Mesodermal cell (in vitro differentiated cells): ENCODE measurements around the gene HSDL1.

Source experiments
- H3K27ac ChIP-seq: 2 replicates; pipeline ENCODE4 v1.7.0; 2013; ENCODE audit warnings: mild to moderate bottlenecking, low read depth, low read length, moderate library complexity; ENCODE audit not compliant: severe bottlenecking
- H3K36me3 ChIP-seq: 2 replicates; pipeline ENCODE4 v1.7.1; 2013; ENCODE audit warnings: mild to moderate bottlenecking, low read length, moderate library complexity; ENCODE audit not compliant: control insufficient read depth, insufficient read depth
- H3K4me1 ChIP-seq: one replicate; pipeline ENCODE4 v1.7.1; 2013; ENCODE audit warnings: mild to moderate bottlenecking, low read length; ENCODE audit not compliant: insufficient read depth, control insufficient read depth, poor library complexity, severe bottlenecking
- H3K4me3 ChIP-seq: 2 replicates; pipeline ENCODE4 v1.7.0; 2013; ENCODE audit warnings: low read length, control low read depth, mild to moderate bottlenecking; ENCODE audit not compliant: insufficient read depth, poor library complexity, severe bottlenecking; ENCODE audit errors: extremely low read depth
- H3K9me3 ChIP-seq: 2 replicates; pipeline ENCODE4 v1.7.1; 2013; ENCODE audit warnings: mild to moderate bottlenecking, low read length, moderate library complexity; ENCODE audit not compliant: control insufficient read depth
- WGBS, 2 experiments: methylation state at CpG; one replicate each; pipeline ENCODE4 v1.1.5; 2013; ENCODE audit warnings: missing lambda C conversion rate in 2 of 2; ENCODE audit not compliant: insufficient coverage in 2 of 2; 5-methylcytosine and 5-hydroxymethylcytosine counted together

The HSDL1 gene

DNA sequence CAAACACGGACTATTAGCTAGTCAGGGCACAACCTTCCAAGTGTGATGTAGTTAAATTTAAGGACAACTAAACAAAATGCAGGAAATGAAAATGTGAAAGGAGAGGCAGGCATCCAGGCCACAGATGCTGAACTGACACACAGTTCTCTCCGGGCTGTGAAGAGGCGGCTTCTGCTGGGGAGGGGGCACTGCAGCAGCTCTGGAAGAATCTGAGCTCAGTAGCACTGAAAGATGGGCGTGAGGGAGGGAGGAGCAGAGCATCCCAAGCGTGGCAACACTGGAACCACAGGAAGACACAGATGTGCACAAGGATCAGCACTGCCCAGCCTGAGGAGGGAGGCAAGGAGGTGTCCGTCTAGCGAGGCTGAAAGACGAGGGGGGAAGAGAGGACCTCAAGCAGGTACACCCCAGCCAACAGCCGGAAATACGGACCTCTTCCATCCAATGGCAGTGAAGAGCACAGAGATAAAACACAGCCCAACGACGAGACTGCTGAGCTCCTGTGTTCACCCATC lies 39.6 kb downstream of the HSDL1 start:
- H3K36me3 ChIP-seq: peaks cover 32% of the 10 kb centered on the region
- no peak overlapping the region for H3K27ac ChIP-seq
- WGBS, 2 experiments: 90 to 91% methylated on average over 7 to 8 of the region's 12 CpGs
- no peaks in the 10 kb centered on the region for H3K9me3 ChIP-seq
- H3K4me1 ChIP-seq: peaks cover 2% of the 10 kb centered on the region
- no peak overlapping the region for H3K4me3 ChIP-seq

DNA sequence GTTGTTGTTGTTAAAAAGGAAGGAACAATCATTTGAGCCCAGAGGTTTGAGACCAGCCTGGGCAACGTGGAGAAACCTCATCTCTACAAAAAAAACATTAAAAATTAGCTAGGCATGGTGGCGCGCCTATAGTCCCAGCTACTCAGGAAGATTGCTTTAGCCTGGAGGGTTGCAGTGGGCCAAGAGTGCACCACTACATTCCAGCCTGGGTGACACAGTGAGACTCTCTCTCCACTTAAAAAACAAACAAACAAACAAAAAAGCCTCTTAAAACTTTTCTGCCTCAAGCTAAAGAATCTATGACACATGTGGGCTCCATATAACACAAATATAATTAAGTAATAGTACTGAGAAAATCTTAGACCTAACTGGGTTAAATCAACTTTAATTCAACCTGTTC lies 40.7 kb downstream of the HSDL1 start:
- Histone ChIP-seq H3K36me3 (peaks cover 31% of the 10 kb centered on the region), H3K27ac (no peak overlapping the region), H3K4me3 (no peak overlapping the region), H3K4me1 (peaks cover 2% of the 10 kb centered on the region), H3K9me3 (no peaks in the 10 kb centered on the region)
- WGBS, 2 experiments: 100% methylated on average over 2 of the region's 3 CpGs

DNA sequence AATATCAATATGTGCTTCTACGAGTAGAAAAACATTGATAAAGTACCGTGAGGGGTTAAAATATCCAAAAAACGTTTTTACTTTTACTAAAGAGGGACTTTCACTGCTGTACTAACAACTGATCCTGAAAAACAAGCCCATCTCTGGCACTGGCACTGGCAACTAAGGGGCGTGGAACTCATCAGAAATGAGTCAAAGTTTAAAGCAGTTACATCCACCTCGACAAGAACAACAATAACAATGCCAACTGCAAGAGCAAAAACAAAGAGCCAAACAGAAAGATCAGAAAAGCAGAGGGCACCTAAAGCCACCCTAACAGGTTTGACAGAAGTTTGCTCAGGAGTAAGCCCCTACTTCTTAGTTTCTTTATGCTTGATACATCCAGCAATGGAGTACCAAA lies 41.3 kb downstream of the HSDL1 start:
- H3K27ac ChIP-seq: no peak overlapping the region
- H3K9me3 ChIP-seq: no peaks in the 10 kb centered on the region
- H3K36me3 ChIP-seq: peaks cover 31% of the 10 kb centered on the region
- WGBS, 2 experiments: 95 to 100% methylated on average over 1 to 5 of the region's 5 CpGs
- H3K4me3 ChIP-seq: no peak overlapping the region
- peaks cover 2% of the 10 kb centered on the region for H3K4me1 ChIP-seq

DNA sequence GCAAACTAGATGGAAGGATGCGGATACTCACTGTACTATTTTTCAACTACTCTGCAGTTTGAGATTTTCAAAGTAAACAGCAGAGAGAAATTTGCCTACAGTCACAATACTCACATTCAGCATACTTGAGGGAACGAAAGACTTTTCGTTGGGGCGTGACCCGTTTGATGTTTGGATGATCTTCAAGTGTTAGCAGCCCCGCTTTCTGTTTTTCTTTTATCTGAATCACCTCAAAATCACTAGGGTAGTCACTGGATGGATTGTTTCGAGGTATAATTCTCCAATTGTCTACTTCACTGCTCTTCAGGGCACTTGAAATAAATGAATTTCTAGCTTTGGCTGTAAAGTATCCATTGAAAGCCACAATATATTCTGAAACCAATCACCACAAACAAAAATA lies 46.0 kb downstream of the HSDL1 start:
- Histone ChIP-seq H3K36me3 (peaks cover 69% of the 10 kb centered on the region), H3K4me1 (peaks cover 2% of the 10 kb centered on the region), H3K9me3 (no peaks in the 10 kb centered on the region), H3K4me3 (no peak overlapping the region), H3K27ac (no peak overlapping the region)
- 90 to 94% methylated on average over 3 to 6 of the region's 7 CpGs for WGBS, 2 experiments

DNA sequence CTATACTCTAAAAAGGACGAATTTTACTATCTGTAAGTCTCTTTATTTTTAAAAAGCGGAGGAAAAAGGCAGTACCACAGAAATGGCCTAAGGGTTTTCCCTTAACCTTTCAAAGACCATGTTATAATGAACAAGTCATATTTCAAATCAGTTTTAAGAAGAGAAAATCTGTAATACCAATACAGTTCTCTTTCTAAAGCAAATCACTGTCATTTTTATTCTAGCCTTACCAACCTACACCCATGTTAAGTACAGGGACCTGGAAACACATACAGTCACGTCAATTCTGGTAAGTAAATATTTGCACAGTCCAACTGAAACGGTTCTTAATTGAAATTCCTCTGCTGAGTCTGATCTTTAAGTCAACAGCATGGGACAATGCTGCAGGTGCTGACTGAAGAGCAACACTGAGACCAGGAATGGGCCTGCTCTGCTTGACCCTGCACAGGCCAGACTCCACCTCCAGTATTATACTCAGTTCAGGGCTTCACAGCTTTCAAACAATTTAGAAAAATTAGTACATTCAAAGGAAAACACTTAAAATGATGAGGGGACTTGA lies 48.5 kb downstream of the HSDL1 start:
- WGBS, 2 experiments: 89 to 92% methylated on average over 1 to 2 of the region's 4 CpGs
- no peaks in the 10 kb centered on the region for H3K9me3 ChIP-seq
- H3K4me1 ChIP-seq: no peaks in the 10 kb centered on the region
- peaks cover 82% of the 10 kb centered on the region for H3K36me3 ChIP-seq
- H3K4me3 ChIP-seq: no peak overlapping the region
- no peak overlapping the region for H3K27ac ChIP-seq

DNA sequence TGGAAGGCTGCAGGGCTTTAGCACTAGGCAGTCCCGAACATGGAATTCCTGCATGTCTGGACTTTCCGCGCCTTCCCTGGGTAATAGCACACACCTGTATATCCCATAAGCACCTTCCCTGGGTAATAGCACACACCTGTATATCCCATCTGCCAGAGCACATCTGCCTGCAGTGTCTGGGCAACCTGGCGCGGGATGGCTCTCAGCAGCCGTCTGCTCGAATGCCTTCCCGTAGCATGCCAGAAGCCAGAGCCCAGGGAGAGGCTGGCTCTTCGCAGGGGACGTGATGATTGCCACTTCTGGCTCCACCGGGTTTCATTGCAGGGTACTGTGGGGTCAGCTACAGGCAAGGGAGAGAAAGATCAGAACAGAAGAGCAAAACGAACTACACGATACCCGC lies 49.5 kb downstream of the HSDL1 start:
- peaks cover 86% of the 10 kb centered on the region for H3K36me3 ChIP-seq
- no peak overlapping the region for H3K4me3 ChIP-seq
- H3K4me1 ChIP-seq: no peaks in the 10 kb centered on the region
- WGBS, 2 experiments: 94 to 98% methylated on average over 8 to 14 of the region's 14 CpGs
- no peak overlapping the region for H3K27ac ChIP-seq
- H3K9me3 ChIP-seq: no peaks in the 10 kb centered on the region

DNA sequence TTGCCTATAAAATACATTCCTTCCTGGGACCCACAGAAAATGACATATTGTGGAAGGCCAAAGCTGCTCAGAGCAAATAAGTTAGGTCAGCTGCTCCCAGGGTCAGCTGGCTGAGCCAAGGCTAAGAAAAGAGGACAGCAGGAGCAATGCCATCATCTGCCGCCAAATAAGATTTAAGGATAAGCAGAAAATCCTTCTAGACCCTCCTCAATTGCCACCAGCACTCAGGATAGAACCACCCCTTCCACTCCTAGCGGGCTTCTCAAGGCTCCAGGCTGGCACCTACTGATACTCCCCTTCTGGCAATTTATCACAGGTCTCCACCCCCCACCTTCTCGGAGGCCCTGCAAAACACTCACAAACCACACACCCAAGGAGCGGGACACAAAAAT lies 51.1 kb downstream of the HSDL1 start:
- Histone ChIP-seq H3K9me3 (no peaks in the 10 kb centered on the region), H3K4me1 (no peaks in the 10 kb centered on the region), H3K27ac (no peak overlapping the region), H3K4me3 (no peak overlapping the region), H3K36me3 (peaks cover 88% of the 10 kb centered on the region)
- 94% methylated on average over 4 of the region's 4 CpGs; no CpG with 5 or more reads in 1 of the 2 experiments for WGBS, 2 experiments

DNA sequence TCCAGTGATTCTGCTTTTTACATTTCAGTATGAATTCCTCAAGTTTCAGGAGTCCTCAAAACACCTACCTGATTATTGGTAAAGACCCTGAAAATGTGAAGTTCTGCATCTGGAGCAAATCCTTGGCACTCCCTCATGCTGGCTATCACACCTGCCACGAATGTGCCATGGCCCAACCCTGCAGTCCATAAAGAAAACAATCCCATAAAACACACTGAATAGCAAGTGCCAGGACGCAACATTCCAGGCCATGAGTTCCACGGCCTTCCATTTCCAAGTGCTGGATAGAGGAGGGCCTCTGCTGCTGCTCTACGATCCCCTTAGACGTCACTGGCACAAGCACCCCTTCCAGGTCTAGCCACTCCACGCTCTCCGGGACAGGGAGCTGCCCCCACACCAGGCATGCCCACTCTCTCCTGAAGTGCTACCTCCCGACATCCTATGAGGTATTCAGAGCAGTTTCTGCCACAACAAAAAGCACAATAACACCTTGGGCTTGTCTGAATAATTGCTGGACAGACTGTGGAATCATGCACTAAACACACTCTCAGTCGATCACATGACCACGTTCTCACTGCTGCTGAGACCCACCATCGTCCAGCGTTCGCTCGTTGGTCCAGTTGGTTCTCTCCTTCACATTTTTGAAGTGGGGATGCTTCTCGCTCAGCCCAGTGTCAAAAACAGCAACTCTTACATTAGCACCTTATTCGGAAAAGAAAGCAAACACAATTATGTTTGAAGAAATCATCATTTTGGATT lies 51.7 kb downstream of the HSDL1 start:
- H3K9me3 ChIP-seq: no peaks in the 10 kb centered on the region
- H3K27ac ChIP-seq: no peak overlapping the region
- 91 to 94% methylated on average over 13 to 15 of the region's 16 CpGs for WGBS, 2 experiments
- no peaks in the 10 kb centered on the region for H3K4me1 ChIP-seq
- no peak overlapping the region for H3K4me3 ChIP-seq
- peaks cover 88% of the 10 kb centered on the region for H3K36me3 ChIP-seq

DNA sequence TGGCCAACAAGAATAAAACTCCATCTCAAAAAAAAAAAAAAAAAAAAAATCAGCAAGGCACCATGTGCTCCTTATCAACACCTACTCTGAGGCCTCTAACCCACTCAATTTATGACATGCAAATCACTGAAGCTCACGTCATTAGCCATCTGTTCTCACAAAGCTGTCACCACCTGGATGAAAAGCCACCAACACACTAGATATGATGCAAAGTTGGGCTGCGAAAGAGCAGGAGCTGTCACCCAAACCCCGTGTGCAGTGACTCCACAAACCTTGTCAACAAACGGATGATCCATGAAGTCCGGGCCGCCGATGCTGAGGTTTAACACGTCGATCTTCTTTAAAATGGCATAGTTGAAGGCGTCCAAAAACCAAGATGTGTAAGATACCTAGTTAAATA lies 53.5 kb downstream of the HSDL1 start:
- WGBS, 2 experiments: 93 to 100% methylated on average over 6 to 9 of the region's 10 CpGs
- Histone ChIP-seq H3K9me3 (no peaks in the 10 kb centered on the region), H3K36me3 (peaks cover 89% of the 10 kb centered on the region), H3K27ac (no peak overlapping the region), H3K4me1 (no peaks in the 10 kb centered on the region), H3K4me3 (no peak overlapping the region)

DNA sequence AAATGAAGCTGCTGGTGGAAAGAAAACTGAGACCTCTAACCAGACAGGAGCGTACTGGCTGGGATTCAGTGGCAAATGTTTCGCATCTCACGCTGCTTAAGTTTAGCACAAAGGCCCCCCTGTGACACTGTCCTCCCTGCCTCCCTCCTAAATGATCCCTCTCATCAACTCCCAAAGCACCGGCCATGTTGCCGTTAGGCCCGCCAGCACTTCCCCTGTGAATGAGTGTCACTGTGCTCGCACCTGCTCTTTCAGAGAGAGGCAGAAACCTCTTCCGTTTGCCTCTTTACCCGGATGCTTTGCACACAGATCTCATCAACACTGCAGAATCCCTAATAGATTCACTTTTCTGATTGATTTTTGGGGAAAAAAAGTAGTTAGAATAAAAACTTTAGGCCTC lies 54.8 kb downstream of the HSDL1 start:
- Histone ChIP-seq H3K9me3 (no peaks in the 10 kb centered on the region), H3K27ac (no peak overlapping the region), H3K4me1 (no peaks in the 10 kb centered on the region), H3K36me3 (peaks cover 90% of the 10 kb centered on the region), H3K4me3 (no peak overlapping the region)
- 87 to 91% methylated on average over 6 to 7 of the region's 9 CpGs for WGBS, 2 experiments
